HG03280 (cell line): Measurements from ENCODE around the gene CYP20A1.

ENCODE experiments used
- ATAC-seq: cut with Tn5 transposase; IDR thresholded peaks from one replicate; pipeline ENCODE4 v1.9.1; 2021; ENCODE audit warnings: mild to moderate bottlenecking, moderate library complexity; ENCODE audit not compliant: unreplicated experiment

CYP20A1 gene

GRCh38 chr2:203354966-203355365, 116.1 kb downstream of the CYP20A1 start:
- ATAC-seq, result no peak
